Hematopoietic multipotent progenitor cell (in vitro differentiated cells): ENCODE results near the gene ZNF45. TPM values are rescaled to one million over a fixed set of nuclear protein-coding genes. Genes with fewer than 3 reads are reported as not detected.
"Not testable (repeated sequence)": the region's sequence is repeated elsewhere in the genome, so short reads cannot be mapped to it uniquely, and the experiment has no call there.

Source experiments
- DNase-seq, 3 donors: peaks; one replicate each; pipeline ENCODE4 v3.0.0-alpha.2; 2011 to 2015; ENCODE audit warnings: low read depth in 2 of 3, low spot score in 2 of 3
- total RNA-seq: library from RNA; depleted of rRNA; stranded (reverse); fragments of >200 nt; gene quantifications from one replicate; pipeline ENCODE4 v1.2.3, GENCODE V29; 2012

Gene ZNF45
- total RNA-seq, result 12.9 TPM

- peak; percentile 64 to 94 (median 91) for DNase-seq
Observed at GRCh38 chr19:43934985-43935708, at the start of gene ZNF45. Gene ZNF45 (minus strand): TSS chr19:43935282. CDS start chr19:43922185, 13,097 bp downstream.

- DNase-seq, result no peak
Observed at GRCh38 chr19:43984687-43985000, 49.6 kb upstream of the ZNF45 start.

- DNase-seq, result peak in 2 of 3 donors; percentile 80 to 84
Observed at GRCh38 chr19:43983912-43984686, 49.0 kb upstream of the ZNF45 start, which contains the start of gene ZNF155. Gene ZNF155 (plus strand): TSS chr19:43984188. CDS start chr19:43988544, 4,356 bp downstream.

- DNase-seq, result no peak
Observed at GRCh38 chr19:43983544-43983911, 48.4 kb upstream of the ZNF45 start.

GRCh38 chr19:43976732-43977131, 41.6 kb upstream of the ZNF45 start:
- DNase-seq, result no peak

GRCh38 chr19:43966079-43966694, 31.1 kb upstream of the ZNF45 start:
- DNase-seq, result peak in 1 of 3 donors; percentile 14

- no peak for DNase-seq
Observed at GRCh38 chr19:43960411-43960810, 25.3 kb upstream of the ZNF45 start.

- DNase-seq, result no peak
Observed at GRCh38 chr19:43957891-43958290, 22.8 kb upstream of the ZNF45 start.

- no peak for DNase-seq
Observed at GRCh38 chr19:43956827-43957226, 21.7 kb upstream of the ZNF45 start.

GRCh38 chr19:43950834-43951645, 16.0 kb upstream of the ZNF45 start, which contains the start of gene ZNF221:
Gene ZNF221 (plus strand): TSS chr19:43951228. CDS start chr19:43962727, 11,499 bp downstream.
- DNase-seq, result peak; percentile 24 to 94 (median 93)

GRCh38 chr19:43949803-43950202, 14.7 kb upstream of the ZNF45 start:
- not testable (repeated sequence) for DNase-seq

GRCh38 chr19:43947412-43947811, 12.3 kb upstream of the ZNF45 start:
- DNase-seq, result not testable (repeated sequence)

- DNase-seq, result no peak
Observed at GRCh38 chr19:43941209-43941608, 6.1 kb upstream of the ZNF45 start.

- no peak for DNase-seq
Observed at GRCh38 chr19:43940719-43941118, 5.6 kb upstream of the ZNF45 start.

GRCh38 chr19:43939557-43940260, 4.6 kb upstream of the ZNF45 start:
- DNase-seq, result no peak

GRCh38 chr19:43936188-43936587, 1.1 kb upstream of the ZNF45 start:
- no peak for DNase-seq

- no peak for DNase-seq
Observed at GRCh38 chr19:43934055-43934984, 762 bp downstream of the ZNF45 start.

- DNase-seq, result no peak
Observed at GRCh38 chr19:43928820-43929219, 6.3 kb downstream of the ZNF45 start.

GRCh38 chr19:43923875-43924274, 11.2 kb downstream of the ZNF45 start:
- DNase-seq, result no peak
